Coronary artery (tissue), 2 donors: Measurements from ENCODE around the gene ERBIN.
"Not testable (repeated sequence)": the region's sequence is repeated elsewhere in the genome, so short reads cannot be mapped to it uniquely, and the experiment has no call there.

Source experiments
- DNase-seq: peaks from one replicate; pipeline ENCODE4 v3.0.0-alpha.2; 2017; ENCODE audit warnings: low spot score
- H3K27ac ChIP-seq, 2 donors: fragments of 200-600 bp; sonication (generic); one replicate each; pipeline ENCODE4 v1.5.1; 2016 to 2019
- H3K4me3 ChIP-seq: fragments of 200-600 bp; sonication (generic); 2 replicates; pipeline ENCODE4 v1.5.1; 2016; ENCODE audit warnings: mild to moderate bottlenecking, moderate library complexity
- CTCF ChIP-seq: fragments of 200-600 bp; sonication (generic); IDR thresholded peaks from one replicate; pipeline ENCODE4 v1.5.1; 2019; ENCODE audit warnings: antibody characterized with exemption

Gene ERBIN

DNA sequence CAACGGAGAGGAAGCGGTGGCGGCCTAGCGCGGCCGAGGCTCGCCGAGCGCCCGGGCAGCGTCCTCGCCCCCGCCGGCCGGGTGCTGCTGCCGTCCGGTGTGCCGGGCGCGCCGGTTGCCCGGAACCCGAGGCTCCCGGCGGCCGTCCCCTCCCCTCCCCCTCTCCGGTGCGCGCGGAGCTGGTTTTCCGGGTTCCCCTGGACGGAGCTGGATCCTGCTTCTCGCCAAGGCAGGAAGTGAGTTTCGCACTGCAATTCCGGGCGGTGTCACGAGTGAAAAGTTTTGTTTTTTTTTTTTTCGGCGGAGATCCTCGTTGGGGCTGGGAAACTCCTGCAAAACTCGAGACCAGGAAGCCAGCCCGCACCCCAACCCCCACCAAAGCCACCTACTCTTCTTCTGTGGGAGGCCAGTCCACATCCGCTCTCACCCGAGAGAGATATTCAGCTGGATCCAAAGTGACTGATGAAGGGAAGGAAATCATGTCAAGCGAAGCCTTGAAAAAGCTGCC, at the start of gene ERBIN:
Gene ERBIN, plus strand, starts transcription at position 300 of the 508 bp plus-strand sequence. CDS start 66,144 bp downstream, outside the sequence.
- peak; percentile 85 for DNase-seq
- peak within 1 kb of the TSS; percentile 83 for H3K4me3 ChIP-seq
- TF ChIP-seq CTCF = no peak
- H3K27ac ChIP-seq = peak within 1 kb of the TSS; percentile 94 to 98

DNA sequence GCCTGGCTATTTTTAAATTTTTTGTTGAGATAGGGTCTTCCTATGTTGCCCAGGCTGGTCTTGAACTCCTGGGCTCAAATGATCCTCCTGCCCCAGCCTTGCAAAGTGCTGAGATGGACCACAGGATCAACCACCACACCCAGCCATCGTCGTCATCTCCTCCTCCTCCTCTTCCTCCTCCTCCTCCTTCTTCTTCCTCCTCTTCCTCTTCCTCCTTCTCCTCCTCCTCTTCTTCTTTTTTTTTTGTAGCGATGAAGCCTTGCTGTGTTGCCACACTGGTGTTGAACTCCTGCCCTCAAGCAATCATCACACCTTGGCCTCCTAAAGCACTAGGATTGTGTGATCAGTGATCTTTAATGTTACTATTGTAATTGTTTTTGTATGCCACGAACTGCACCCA, 49.4 kb upstream of the ERBIN start:
- no peak for TF ChIP-seq CTCF
- no peak overlapping the region for H3K27ac ChIP-seq
- no peak overlapping the region for H3K4me3 ChIP-seq
- DNase-seq = no peak

DNA sequence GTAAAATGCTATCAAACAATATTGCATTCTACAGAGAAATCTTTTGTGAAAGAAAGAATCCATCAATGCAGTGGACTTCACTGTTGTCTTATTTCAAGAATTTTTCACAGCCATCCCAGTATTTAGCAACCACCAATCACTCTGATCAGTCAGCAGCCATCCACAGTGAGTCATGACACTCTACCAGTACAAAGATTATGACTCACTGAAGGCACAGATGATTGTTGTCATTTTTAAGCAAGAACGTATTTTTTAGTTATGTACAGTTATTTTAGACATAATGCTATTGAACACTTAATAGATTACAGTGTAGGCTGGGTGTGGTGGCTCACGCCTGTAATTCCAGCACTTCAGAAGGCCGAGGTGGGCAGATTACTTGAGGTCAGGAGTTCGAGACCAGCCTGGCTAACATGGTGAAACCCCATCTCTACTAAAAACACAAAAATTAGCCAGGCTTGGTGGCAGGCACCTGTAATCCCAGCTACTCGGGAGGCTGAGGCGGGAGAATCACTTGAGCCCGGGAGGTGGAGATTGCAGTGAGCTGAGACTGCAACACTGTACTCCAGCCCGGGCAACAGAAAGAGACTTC, 46.6 kb upstream of the ERBIN start:
- not testable (repeated sequence) for DNase-seq, H3K4me3 ChIP-seq, H3K27ac ChIP-seq

DNA sequence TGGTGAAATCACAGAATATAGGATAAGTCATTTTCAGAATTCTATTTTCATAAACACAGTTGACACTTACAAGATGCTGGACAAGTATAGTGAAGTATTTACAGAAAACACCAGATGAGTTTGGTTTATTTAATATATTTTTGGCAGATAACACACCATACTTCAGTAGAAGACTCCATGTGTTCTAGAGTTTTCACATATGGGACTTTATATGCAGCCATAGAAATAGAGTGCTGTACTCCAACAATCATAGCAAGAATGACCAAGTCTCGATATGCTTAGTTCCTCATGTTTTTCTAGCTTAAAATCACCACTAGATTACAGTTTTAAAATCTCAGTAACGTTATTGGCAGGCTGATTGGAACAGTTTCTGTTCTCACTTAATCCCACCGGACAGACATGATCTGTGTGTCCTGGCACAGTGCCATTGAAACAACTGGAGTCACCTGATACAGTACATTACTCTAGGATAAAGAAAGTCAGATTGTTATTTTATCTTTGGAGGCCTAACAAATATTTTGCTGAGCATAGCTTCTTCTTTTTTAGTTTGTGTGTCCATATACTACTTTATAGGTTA, 45.8 kb upstream of the ERBIN start:
- no peak for TF ChIP-seq CTCF
- no peak for DNase-seq
- Histone ChIP-seq H3K27ac (no peak overlapping the region), H3K4me3 (no peak overlapping the region)

- no peak for TF ChIP-seq CTCF
Observed at GRCh38 chr5:65882278-65882677, 44.1 kb upstream of the ERBIN start.

DNA sequence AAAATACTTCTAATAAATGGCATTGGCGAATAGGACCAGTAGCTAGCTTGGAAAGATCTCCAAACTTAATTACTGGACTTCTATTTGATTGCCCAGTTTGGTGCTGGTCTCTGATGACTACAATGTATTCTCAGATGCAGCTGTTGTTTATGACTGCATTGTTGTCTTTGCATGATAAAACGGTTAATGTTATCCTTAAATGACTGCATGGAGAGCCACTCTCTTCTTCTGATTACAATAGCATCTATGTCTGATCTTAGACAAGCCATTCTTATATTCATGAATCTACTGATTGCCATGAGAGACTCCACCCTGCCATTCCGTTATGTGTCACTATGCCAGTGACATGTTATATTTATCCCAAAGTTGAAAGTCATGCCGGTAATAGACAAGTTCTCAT, 42.9 kb upstream of the ERBIN start:
- DNase-seq = no peak
- Histone ChIP-seq H3K27ac (no peak overlapping the region), H3K4me3 (no peak overlapping the region)
- no peak for TF ChIP-seq CTCF

More at GRCh38 chr5:65882278-65882677, 44.1 kb upstream of the ERBIN start:
- H3K27ac ChIP-seq = no peak overlapping the region
- DNase-seq = no peak
- H3K4me3 ChIP-seq = no peak overlapping the region

GRCh38 chr5:65886387-65886786, 40.0 kb upstream of the ERBIN start:
- Histone ChIP-seq H3K4me3 (no peak overlapping the region), H3K27ac (no peak overlapping the region)
- TF ChIP-seq CTCF = no peak
- no peak for DNase-seq

DNA sequence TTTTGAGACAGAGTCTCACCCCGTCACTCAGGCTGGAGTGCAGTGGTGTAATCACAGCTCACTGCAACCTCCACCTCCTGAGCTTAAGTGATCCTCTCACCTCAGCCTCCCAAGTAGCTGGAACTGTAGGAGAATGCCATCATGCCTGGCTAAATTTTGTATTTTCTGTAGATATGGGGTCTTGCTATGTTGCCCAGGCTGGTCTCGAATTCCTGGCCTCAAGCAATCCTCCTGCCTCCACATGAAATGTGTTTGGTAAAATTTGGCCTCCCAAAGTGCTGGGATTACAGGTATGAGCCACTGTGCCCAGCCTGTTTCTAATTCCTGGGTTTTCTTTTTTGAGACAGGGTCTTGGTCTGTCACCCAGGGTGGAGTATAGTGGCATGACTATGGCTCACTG, 34.4 kb upstream of the ERBIN start:
- not testable (repeated sequence) for DNase-seq, H3K27ac ChIP-seq, H3K4me3 ChIP-seq
